GM12801 (cell line): Measurements from ENCODE around the gene GSS.

Experiments
- TF ChIP-seq, protein P1 (sequence below): IDR thresholded peaks from one replicate; pipeline ENCODE4 v1.5.1; 2011; ENCODE audit warnings: control low read depth; ENCODE audit not compliant: insufficient read length; ENCODE audit errors: extremely low read depth

Gene GSS

GRCh38 chr20:34956041-34956458 is 444 bp upstream of the GSS start:
- TF ChIP-seq, protein P1, sequence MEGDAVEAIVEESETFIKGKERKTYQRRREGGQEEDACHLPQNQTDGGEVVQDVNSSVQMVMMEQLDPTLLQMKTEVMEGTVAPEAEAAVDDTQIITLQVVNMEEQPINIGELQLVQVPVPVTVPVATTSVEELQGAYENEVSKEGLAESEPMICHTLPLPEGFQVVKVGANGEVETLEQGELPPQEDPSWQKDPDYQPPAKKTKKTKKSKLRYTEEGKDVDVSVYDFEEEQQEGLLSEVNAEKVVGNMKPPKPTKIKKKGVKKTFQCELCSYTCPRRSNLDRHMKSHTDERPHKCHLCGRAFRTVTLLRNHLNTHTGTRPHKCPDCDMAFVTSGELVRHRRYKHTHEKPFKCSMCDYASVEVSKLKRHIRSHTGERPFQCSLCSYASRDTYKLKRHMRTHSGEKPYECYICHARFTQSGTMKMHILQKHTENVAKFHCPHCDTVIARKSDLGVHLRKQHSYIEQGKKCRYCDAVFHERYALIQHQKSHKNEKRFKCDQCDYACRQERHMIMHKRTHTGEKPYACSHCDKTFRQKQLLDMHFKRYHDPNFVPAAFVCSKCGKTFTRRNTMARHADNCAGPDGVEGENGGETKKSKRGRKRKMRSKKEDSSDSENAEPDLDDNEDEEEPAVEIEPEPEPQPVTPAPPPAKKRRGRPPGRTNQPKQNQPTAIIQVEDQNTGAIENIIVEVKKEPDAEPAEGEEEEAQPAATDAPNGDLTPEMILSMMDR, result no peak

GRCh38 chr20:34954904-34955230 is 739 bp downstream of the GSS start:
- TF ChIP-seq, protein P1, result no peak

DNA sequence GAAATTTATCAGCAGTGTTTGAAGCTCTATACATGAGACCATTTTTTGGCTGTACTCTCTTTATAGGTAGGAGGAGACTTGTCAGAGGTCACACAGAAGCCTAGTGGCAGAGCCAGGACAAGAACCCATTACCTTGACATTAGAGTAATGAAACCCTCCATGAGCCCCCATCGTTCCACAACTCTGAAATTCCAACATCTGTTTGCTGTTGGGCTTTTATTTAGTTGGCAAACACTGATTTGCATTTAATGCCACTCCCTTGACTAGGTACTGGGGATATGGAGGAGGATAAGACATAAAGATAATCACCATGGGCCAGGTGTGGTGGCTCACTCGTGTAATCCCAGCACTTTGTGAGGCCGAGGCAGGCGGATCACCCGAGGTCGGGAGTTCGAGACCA is 1.6 kb downstream of the GSS start:
- TF ChIP-seq, protein P1, result no peak

DNA sequence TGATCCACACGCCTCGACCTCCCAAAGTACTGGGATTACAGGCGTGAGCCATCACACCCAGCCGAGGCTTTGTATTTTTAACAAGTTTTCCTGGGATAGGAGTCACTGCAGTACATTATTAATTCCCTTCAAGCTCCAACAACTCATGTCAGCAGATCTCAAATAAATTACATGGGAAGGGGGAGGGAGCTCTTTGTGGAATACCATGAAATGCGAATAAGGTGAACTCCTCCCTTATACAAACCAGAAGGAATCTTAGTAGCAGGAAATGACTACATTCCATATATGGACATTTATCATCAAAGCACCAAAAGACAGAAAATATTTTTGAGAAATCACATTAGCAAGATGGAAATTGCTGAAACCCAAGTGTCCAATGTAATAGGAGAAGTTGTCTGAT is 2.9 kb downstream of the GSS start:
- TF ChIP-seq, protein P1, result no peak

DNA sequence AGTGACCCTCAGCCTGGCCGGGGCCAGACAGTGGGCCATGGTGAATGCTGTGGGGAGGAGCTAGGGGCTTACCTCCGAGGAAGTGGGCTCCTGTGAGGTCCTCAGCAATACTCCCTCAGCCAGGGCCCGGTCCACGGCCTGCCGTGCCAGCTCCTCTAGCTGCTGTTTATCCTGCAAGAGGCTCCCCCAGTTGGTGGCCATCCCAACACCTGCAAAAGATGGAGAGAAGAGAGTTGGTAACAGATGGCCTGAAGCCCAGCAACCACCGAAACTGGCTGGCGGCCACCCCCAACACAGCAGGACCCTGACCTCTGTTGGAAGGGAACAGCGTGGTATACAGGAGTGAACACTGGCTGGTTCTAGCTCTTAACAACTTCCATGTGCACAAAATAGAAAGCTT is 4.0 kb downstream of the GSS start:
- TF ChIP-seq, protein P1, result no peak

- TF ChIP-seq, protein P1, result no peak
Measured at GRCh38 chr20:34951252-34951651, 4.4 kb downstream of the GSS start.

DNA sequence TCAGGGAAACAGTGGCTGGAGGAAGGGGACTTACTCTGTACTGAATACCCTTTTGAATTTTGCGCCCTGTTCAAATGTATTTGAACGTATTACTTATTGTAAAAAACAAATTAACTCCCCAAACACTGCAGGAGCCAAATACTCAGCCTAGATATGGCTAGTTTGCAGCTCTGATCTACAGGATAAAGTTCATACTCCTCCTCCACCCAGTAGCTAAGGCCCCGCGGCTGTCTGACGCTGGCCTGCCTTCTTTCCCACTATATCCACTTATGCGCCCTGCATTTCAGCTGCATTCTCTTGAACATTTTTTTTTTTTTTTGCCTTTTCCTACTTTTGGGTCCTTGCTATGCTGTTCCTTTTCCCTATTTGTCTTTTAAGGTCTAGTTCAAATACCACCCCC is 6.5 kb downstream of the GSS start:
- TF ChIP-seq, protein P1, result no peak

- TF ChIP-seq, protein P1, result no peak
Measured at GRCh38 chr20:34948030-34948429, 7.6 kb downstream of the GSS start.
